WTC11 (cell line): ENCODE results near the gene ATP6V1G3. TPM values are rescaled to one million over a fixed set of nuclear protein-coding genes. Genes with fewer than 3 reads are reported as not detected.

Experiments used
- ATAC-seq: fragments of 200-7000 bp; cut with Tn5 transposase; 2 replicates; pipeline ENCODE4 v1.10.0; 2021; ENCODE audit warnings: mild to moderate bottlenecking, moderate library complexity
- CTCF ChIA-PET: fragments of 300-600 bp; sonication (Branson Sonifier 250); formaldehyde crosslinking; loops from one replicate; lab custom pipeline; 2021; ENCODE audit warnings: antibody characterized with exemption; lab: Charles Lee
- POLR2A ChIA-PET: fragments of 350-600 bp; sonication (Branson Sonifier 250); formaldehyde crosslinking; loops from one replicate; lab custom pipeline; 2021; ENCODE audit warnings: antibody characterized with exemption; lab: Charles Lee
- DNase-seq: peaks from one replicate; pipeline ENCODE4 v3.0.0; 2021; ENCODE audit warnings: low spot score
- H3K27ac Mint-ChIP-seq: 2 replicates; pipeline ENCODE4 v1.8.0; 2021; ENCODE audit warnings: mixed read lengths
- H3K27me3 Mint-ChIP-seq: 2 replicates; pipeline ENCODE4 v1.8.0; 2021; ENCODE audit warnings: low read depth, mild to moderate bottlenecking, moderate library complexity, mixed read lengths
- H3K36me3 Mint-ChIP-seq: 2 replicates; pipeline ENCODE4 v1.8.0; 2021; ENCODE audit warnings: mixed read lengths
- H3K4me1 Mint-ChIP-seq: 2 replicates; pipeline ENCODE4 v1.8.0; 2022; ENCODE audit warnings: mixed read lengths
- H3K4me3 Mint-ChIP-seq: 2 replicates; pipeline ENCODE4 v1.8.0; 2021; ENCODE audit warnings: mild to moderate bottlenecking, moderate library complexity, mixed read lengths
- H3K9me3 Mint-ChIP-seq: 2 replicates; pipeline ENCODE4 v1.8.0; 2021; ENCODE audit warnings: mixed read lengths
- ELF4 ChIP-seq: sonication (generic); formaldehyde crosslinking; IDR thresholded peaks from 2 replicates; pipeline ENCODE4 v1.8.1; 2022; ENCODE audit warnings: low read depth, mild to moderate bottlenecking, moderate library complexity, missing genetic modification reagents
- FOXJ3 ChIP-seq: sonication (generic); formaldehyde crosslinking; IDR thresholded peaks from 2 replicates; pipeline ENCODE4 v1.9.0; 2021; ENCODE audit warnings: missing genetic modification reagents, mild to moderate bottlenecking, borderline replicate concordance
- FOXP4 ChIP-seq: sonication (generic); formaldehyde crosslinking; IDR thresholded peaks from 2 replicates; pipeline ENCODE4 v1.8.0; 2022; ENCODE audit warnings: mild to moderate bottlenecking, missing genetic modification reagents
- GRHL2 ChIP-seq: fragments of 250-450 bp; sonication (Bioruptor Pico); IDR thresholded peaks from 2 replicates; pipeline ENCODE4 v1.8.0; 2022; ENCODE audit warnings: mild to moderate bottlenecking, moderate library complexity; ENCODE audit not compliant: insufficient replicate concordance, severe bottlenecking
- IRF1 ChIP-seq: sonication (generic); formaldehyde crosslinking; IDR thresholded peaks from 2 replicates; pipeline ENCODE4 v1.8.0; 2023; ENCODE audit warnings: missing genetic modification reagents
- IRF2 ChIP-seq: sonication (generic); formaldehyde crosslinking; IDR thresholded peaks from 2 replicates; pipeline ENCODE4 v1.8.0; 2022; ENCODE audit warnings: low read depth, missing genetic modification reagents, borderline replicate concordance
- KAT7 ChIP-seq: sonication (generic); formaldehyde crosslinking; IDR thresholded peaks from 2 replicates; pipeline ENCODE4 v1.8.1; 2023; ENCODE audit warnings: missing genetic modification reagents, mild to moderate bottlenecking, borderline replicate concordance
- MLX ChIP-seq: sonication (generic); formaldehyde crosslinking; IDR thresholded peaks from 2 replicates; pipeline ENCODE4 v1.8.1; 2023; ENCODE audit warnings: mild to moderate bottlenecking, missing genetic modification reagents, moderate library complexity
- MYBL2 ChIP-seq: sonication (generic); formaldehyde crosslinking; IDR thresholded peaks from 2 replicates; pipeline ENCODE4 v1.8.1; 2023; ENCODE audit warnings: mild to moderate bottlenecking, moderate library complexity, missing genetic modification reagents
- NFATC4 ChIP-seq: fragments of 250-450 bp; sonication (Bioruptor Pico); IDR thresholded peaks from 2 replicates; pipeline ENCODE4 v1.9.0; 2021; ENCODE audit warnings: mild to moderate bottlenecking
- NFE2L1 ChIP-seq: sonication (generic); formaldehyde crosslinking; IDR thresholded peaks from 2 replicates; pipeline ENCODE4 v1.8.1; 2023; ENCODE audit warnings: missing genetic modification reagents
- PRRX2 ChIP-seq: fragments of 250-450 bp; sonication (Bioruptor Pico); IDR thresholded peaks from 2 replicates; pipeline ENCODE4 v1.8.0; 2021; ENCODE audit warnings: mild to moderate bottlenecking
- RELA ChIP-seq: sonication (generic); formaldehyde crosslinking; IDR thresholded peaks from 2 replicates; pipeline ENCODE4 v1.8.1; 2022; ENCODE audit warnings: missing genetic modification reagents, mild to moderate bottlenecking, borderline replicate concordance
- RORB ChIP-seq: fragments of 250-450 bp; sonication (Bioruptor Pico); IDR thresholded peaks from 2 replicates; pipeline ENCODE4 v1.9.0; 2021; ENCODE audit warnings: mild to moderate bottlenecking
- TEAD1 ChIP-seq: sonication (generic); formaldehyde crosslinking; IDR thresholded peaks from 2 replicates; pipeline ENCODE4 v1.8.0; 2022; ENCODE audit warnings: mild to moderate bottlenecking, missing genetic modification reagents
- USF2 ChIP-seq: sonication (generic); formaldehyde crosslinking; IDR thresholded peaks from 2 replicates; pipeline ENCODE4 v1.8.1; 2023; ENCODE audit warnings: mild to moderate bottlenecking, missing genetic modification reagents, moderate library complexity
- ZBTB21 ChIP-seq: sonication (generic); formaldehyde crosslinking; IDR thresholded peaks from 2 replicates; pipeline ENCODE4 v1.8.1; 2023; ENCODE audit warnings: mild to moderate bottlenecking, missing genetic modification reagents, borderline replicate concordance
- ZNF317 ChIP-seq: sonication (generic); formaldehyde crosslinking; IDR thresholded peaks from 2 replicates; pipeline ENCODE4 v1.8.1; 2023; ENCODE audit warnings: low read depth, mild to moderate bottlenecking, moderate library complexity, missing genetic modification reagents, borderline replicate concordance
- ZNF423 ChIP-seq: fragments of 250-450 bp; sonication (Bioruptor Pico); IDR thresholded peaks from 2 replicates; pipeline ENCODE4 v2.1.2; 2022; ENCODE audit warnings: mild to moderate bottlenecking, moderate library complexity
- ZNF512 ChIP-seq: sonication (generic); formaldehyde crosslinking; IDR thresholded peaks from 2 replicates; pipeline ENCODE4 v1.8.1; 2022; ENCODE audit warnings: missing genetic modification reagents, borderline replicate concordance
- total RNA-seq: library from RNA; stranded (reverse); gene quantifications from 3 replicates; pipeline ENCODE4 v1.2.3, GENCODE V29; 2021
- TF ChIP-seq, protein P1 (sequence below): fragments of 250-450 bp; sonication (Bioruptor Pico); IDR thresholded peaks from 2 replicates; pipeline ENCODE4 v1.9.0; 2021; ENCODE audit warnings: mild to moderate bottlenecking, borderline replicate concordance

The ATP6V1G3 gene
- total RNA-seq, 1 experiment from 2014 or later, result not detected

- H3K4me3 Mint-ChIP-seq, result no peak overlapping the region
- ChIA-PET POLR2A (no interaction called here), CTCF (no interaction called here)
- peaks cover 5% of the 10 kb centered on the region for H3K4me1 Mint-ChIP-seq
- ATAC-seq, result no peak
- H3K27ac Mint-ChIP-seq, result no peak overlapping the region
- no peak for TF ChIP-seq RELA (CRISPR knock-in tag)
- TF ChIP-seq ZBTB21 (CRISPR knock-in tag), result no peak
- no peaks in the 10 kb centered on the region for H3K27me3 Mint-ChIP-seq
- no peaks in the 10 kb centered on the region for H3K36me3 Mint-ChIP-seq
- DNase-seq, result no peak
- no peaks in the 10 kb centered on the region for H3K9me3 Mint-ChIP-seq
These were observed 23.7 kb upstream of the ATP6V1G3 start for GRCh38 chr1:198564157-198564556.

GRCh38 chr1:198563583-198563982 lies 23.1 kb upstream of the ATP6V1G3 start:
- no peak overlapping the region; the same call in 1 of the 2 replicates for H3K27ac Mint-ChIP-seq
- H3K36me3 Mint-ChIP-seq, result no peaks in the 10 kb centered on the region
- peaks cover 5% of the 10 kb centered on the region for H3K4me1 Mint-ChIP-seq
- TF ChIP-seq RORB, result no peak
- no peak for TF ChIP-seq IRF2 (CRISPR knock-in tag)
- no peak for TF ChIP-seq ELF4
- TF ChIP-seq PRRX2 (CRISPR knock-in tag), result no peak
- no peak for TF ChIP-seq TEAD1 (CRISPR knock-in tag)
- TF ChIP-seq RELA (CRISPR knock-in tag), result no peak
- no peak for TF ChIP-seq NFE2L1 (CRISPR knock-in tag)
- TF ChIP-seq, protein P1, sequence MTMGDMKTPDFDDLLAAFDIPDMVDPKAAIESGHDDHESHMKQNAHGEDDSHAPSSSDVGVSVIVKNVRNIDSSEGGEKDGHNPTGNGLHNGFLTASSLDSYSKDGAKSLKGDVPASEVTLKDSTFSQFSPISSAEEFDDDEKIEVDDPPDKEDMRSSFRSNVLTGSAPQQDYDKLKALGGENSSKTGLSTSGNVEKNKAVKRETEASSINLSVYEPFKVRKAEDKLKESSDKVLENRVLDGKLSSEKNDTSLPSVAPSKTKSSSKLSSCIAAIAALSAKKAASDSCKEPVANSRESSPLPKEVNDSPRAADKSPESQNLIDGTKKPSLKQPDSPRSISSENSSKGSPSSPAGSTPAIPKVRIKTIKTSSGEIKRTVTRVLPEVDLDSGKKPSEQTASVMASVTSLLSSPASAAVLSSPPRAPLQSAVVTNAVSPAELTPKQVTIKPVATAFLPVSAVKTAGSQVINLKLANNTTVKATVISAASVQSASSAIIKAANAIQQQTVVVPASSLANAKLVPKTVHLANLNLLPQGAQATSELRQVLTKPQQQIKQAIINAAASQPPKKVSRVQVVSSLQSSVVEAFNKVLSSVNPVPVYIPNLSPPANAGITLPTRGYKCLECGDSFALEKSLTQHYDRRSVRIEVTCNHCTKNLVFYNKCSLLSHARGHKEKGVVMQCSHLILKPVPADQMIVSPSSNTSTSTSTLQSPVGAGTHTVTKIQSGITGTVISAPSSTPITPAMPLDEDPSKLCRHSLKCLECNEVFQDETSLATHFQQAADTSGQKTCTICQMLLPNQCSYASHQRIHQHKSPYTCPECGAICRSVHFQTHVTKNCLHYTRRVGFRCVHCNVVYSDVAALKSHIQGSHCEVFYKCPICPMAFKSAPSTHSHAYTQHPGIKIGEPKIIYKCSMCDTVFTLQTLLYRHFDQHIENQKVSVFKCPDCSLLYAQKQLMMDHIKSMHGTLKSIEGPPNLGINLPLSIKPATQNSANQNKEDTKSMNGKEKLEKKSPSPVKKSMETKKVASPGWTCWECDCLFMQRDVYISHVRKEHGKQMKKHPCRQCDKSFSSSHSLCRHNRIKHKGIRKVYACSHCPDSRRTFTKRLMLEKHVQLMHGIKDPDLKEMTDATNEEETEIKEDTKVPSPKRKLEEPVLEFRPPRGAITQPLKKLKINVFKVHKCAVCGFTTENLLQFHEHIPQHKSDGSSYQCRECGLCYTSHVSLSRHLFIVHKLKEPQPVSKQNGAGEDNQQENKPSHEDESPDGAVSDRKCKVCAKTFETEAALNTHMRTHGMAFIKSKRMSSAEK (CRISPR knock-in tag), result no peak
- TF ChIP-seq ZNF317, result no peak
- TF ChIP-seq FOXJ3 (CRISPR knock-in tag), result no peak
- no peak for TF ChIP-seq ZNF512 (CRISPR knock-in tag)
- TF ChIP-seq NFATC4 (CRISPR knock-in tag), result no peak
- no peak for TF ChIP-seq USF2
- TF ChIP-seq IRF1 (CRISPR knock-in tag), result no peak
- TF ChIP-seq MYBL2 (CRISPR knock-in tag), result no peak
- ChIA-PET CTCF (no interaction called here), POLR2A (no interaction called here)
- no peak overlapping the region for H3K4me3 Mint-ChIP-seq
- H3K27me3 Mint-ChIP-seq, result no peaks in the 10 kb centered on the region
- DNase-seq (no peak), ATAC-seq (peak; percentile 56; the same call in 1 of the 2 replicates)
- no peaks in the 10 kb centered on the region for H3K9me3 Mint-ChIP-seq

DNA sequence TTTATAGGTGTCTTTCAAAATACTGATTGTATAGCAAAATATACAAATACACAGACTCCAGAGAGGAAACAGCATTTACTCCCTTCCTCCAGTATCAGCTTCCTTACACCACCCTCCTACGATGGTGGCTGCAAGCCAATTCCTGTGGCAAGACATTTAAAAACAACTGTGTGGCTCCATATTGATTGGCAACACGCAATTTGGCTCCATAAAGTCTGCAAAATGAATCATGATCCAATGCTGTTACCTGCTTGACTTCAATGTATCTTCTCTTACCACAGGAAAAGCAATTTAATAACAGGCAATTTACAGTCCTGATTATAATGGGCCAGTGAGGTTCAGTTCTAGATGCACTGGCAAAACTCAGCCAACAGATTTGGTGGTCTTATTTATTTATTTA lies 19.7 kb upstream of the ATP6V1G3 start:
- no peak overlapping the region for H3K27ac Mint-ChIP-seq
- H3K9me3 Mint-ChIP-seq, result no peaks in the 10 kb centered on the region
- DNase-seq, result no peak
- peaks cover 8% of the 10 kb centered on the region for H3K4me1 Mint-ChIP-seq
- H3K36me3 Mint-ChIP-seq, result no peaks in the 10 kb centered on the region
- no peaks in the 10 kb centered on the region for H3K27me3 Mint-ChIP-seq
- no peak overlapping the region for H3K4me3 Mint-ChIP-seq
- ChIA-PET POLR2A (no interaction called here), CTCF (no interaction called here)
- ATAC-seq, result no peak
- no peak for TF ChIP-seq ZNF423 (CRISPR knock-in tag)
- TF ChIP-seq ZBTB21 (CRISPR knock-in tag), result no peak
- TF ChIP-seq KAT7, result no peak
- TF ChIP-seq FOXJ3 (CRISPR knock-in tag), result no peak
- TF ChIP-seq GRHL2 (CRISPR knock-in tag), result no peak
- no peak for TF ChIP-seq MLX
- no peak for TF ChIP-seq PRRX2 (CRISPR knock-in tag)
- no peak for TF ChIP-seq FOXP4 (CRISPR knock-in tag)
